Activated T-cell treated with anti-CD3 and anti-CD28 coated beads, Interleukin-2, amount 50 U/mL, for 72 hours (primary cell): ENCODE results near the gene KIF5A. TPM values are rescaled to one million over a fixed set of nuclear protein-coding genes. Genes with fewer than 3 reads are reported as not detected.
"Not testable (repeated sequence)": the region's sequence is repeated elsewhere in the genome, so short reads cannot be mapped to it uniquely, and the experiment has no call there.

ENCODE experiments used
- ATAC-seq, 2 donors: fragments of 150-1000 bp; cut with Tn5 transposase; replicated peaks in 1 of 2; 2 replicates each; pipeline ENCODE4 v1.10.0; 2021; ENCODE audit warnings: moderate library complexity in 2 of 2, mild to moderate bottlenecking in 1 of 2
- DNase-seq, 2 donors: peaks; one replicate each; pipeline ENCODE4 v3.0.0; 2021 to 2022; ENCODE audit warnings: mixed read lengths in 1 of 2
- H3K27ac Mint-ChIP-seq: one replicate; pipeline ENCODE4 v1.8.0; 2022; ENCODE audit warnings: mild to moderate bottlenecking, moderate library complexity, mixed read lengths
- H3K27me3 Mint-ChIP-seq: one replicate; pipeline ENCODE4 v1.8.0; 2022; ENCODE audit warnings: low read depth, mixed read lengths
- H3K36me3 Mint-ChIP-seq, 2 donors: one replicate each; pipeline ENCODE4 v1.8.0; 2022; ENCODE audit warnings: mixed read lengths in 2 of 2, mild to moderate bottlenecking in 1 of 2; ENCODE audit not compliant: insufficient read depth in 2 of 2
- H3K4me1 Mint-ChIP-seq: one replicate; pipeline ENCODE4 v1.8.0; 2022; ENCODE audit warnings: low read depth, mixed read lengths
- H3K4me3 Mint-ChIP-seq, 2 donors: one replicate each; pipeline ENCODE4 v1.8.0; 2022; ENCODE audit warnings: mild to moderate bottlenecking in 2 of 2, mixed read lengths in 2 of 2, moderate library complexity in 2 of 2
- H3K9me3 Mint-ChIP-seq, 2 donors: one replicate each; pipeline ENCODE4 v1.8.0; 2022; ENCODE audit warnings: mixed read lengths in 2 of 2
- total RNA-seq, 2 donors: library from RNA; stranded (reverse); gene quantifications; one replicate each; pipeline ENCODE4 v1.2.3, GENCODE V29; 2022

The KIF5A gene
- total RNA-seq, result 1 to 10 TPM; 3.2 to 5.9 TPM

DNA sequence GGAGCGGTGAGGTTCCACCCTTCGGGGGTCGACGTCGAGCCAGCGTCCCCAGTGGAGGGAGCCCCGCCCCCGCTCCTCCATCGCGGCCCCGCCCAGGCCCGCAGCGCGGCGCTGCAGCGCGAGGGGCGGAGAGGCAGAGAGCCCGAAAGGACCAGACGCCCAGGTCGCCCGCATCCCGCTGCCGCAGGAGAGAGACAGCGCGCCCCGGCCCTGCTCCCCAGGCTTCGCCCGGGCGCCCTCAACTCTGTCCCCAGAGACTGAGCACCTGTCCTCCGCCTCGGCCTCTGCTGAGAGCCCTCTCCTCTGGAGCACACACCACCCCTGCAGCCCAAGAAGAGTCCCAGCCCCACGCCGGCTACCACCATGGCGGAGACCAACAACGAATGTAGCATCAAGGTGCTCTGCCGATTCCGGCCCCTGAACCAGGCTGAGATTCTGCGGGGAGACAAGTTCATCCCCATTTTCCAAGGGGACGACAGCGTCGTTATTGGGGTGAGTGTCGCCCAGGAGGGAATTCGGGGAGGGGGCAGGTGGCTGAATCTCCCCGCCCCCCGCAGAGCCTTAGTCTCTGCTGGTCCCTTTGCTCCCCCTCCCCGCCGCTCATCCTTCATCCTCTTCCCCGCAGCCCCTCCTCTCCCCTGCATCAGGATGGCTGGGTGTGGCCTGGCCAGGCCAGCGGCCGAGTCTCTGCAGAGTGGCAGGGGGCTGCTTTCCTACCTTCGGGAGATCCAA lies at the start of gene KIF5A:
TSS of gene KIF5A (plus strand) at position 136 of the 732 bp plus-strand sequence. CDS start at position 364, 228 bp downstream.
- no peak within 1 kb of the TSS for H3K27ac Mint-ChIP-seq
- H3K9me3 Mint-ChIP-seq, result no peaks in the 10 kb centered on the region
- H3K27me3 Mint-ChIP-seq, result peaks cover 13% of the 10 kb centered on the region
- H3K36me3 Mint-ChIP-seq, result peaks cover 3 to 4% of the 10 kb centered on the region in 2 donors
- peak within 1 kb of the TSS; percentile 88 to 90 for H3K4me3 Mint-ChIP-seq
- H3K4me1 Mint-ChIP-seq, result peaks cover 58% of the 10 kb centered on the region
- DNase-seq, result peak; percentile 80 to 81
- ATAC-seq, result peak; percentile 67

GRCh38 chr12:57500213-57500612 lies 49.6 kb upstream of the KIF5A start:
- Mint-ChIP-seq H3K4me1 (peaks cover 11% of the 10 kb centered on the region), H3K9me3 (no peaks in the 10 kb centered on the region), H3K27ac (no peak overlapping the region), H3K4me3 (no peak overlapping the region), H3K36me3 (peaks cover 31 to 79% of the 10 kb centered on the region in 2 donors), H3K27me3 (no peaks in the 10 kb centered on the region)
- no peak for DNase-seq
- no peak for ATAC-seq

DNA sequence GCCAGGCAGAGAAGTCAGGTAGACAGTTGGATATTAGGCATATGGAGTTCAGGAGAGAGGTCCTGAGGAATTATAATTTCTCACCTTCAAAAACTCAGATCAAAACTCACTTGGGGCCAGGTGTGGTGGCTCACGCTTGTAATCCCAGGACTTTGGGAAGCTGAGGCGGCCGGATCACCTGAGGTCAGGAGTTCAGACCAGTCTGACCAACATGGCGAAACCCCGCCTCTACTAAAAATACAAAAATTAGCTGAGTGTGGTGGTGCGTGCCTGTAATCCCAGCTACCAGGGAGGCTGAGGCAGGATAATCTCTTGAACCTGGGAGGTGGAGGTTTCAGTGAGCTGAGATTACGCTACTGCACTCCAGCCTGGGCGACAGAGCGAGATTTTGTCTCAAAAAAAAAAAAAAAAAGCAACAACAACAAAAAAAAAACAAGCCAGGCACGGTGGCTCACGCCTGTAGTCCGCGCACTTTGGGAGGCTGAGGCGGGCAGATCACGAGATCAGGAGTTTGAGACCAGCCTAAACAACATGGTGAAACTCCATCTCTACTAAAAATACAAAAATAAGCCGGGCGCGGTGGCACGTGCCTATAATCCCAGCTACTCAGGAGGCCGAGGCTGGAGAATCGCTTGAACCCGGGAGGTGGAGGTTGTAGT lies 47.4 kb upstream of the KIF5A start:
- not testable (repeated sequence) for H3K4me3 Mint-ChIP-seq, H3K9me3 Mint-ChIP-seq, H3K4me1 Mint-ChIP-seq, H3K27ac Mint-ChIP-seq, H3K27me3 Mint-ChIP-seq, ATAC-seq, DNase-seq
- peaks cover 25 to 68% of the 10 kb centered on the region in 2 donors for H3K36me3 Mint-ChIP-seq

DNA sequence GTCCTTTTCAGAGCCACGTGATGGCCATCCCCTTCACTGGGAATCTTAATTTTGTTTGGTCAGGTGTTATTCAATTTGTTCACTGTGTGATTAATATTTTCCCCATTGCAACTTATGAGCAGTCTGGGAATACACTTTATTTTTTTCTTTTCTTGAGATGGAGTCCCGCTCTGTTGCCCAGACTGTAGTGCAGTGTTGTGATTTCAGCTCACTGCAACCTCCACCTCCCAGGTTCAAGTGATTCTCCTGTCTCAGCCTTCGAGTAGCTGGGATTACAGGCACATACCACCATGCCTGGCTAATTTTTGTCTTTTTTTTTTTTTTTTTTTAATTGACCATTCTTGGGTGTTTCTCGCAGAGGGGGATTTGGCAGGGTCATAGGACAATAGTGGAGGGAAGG lies 43.3 kb upstream of the KIF5A start:
- ATAC-seq, H3K9me3 Mint-ChIP-seq, H3K27ac Mint-ChIP-seq, DNase-seq, H3K27me3 Mint-ChIP-seq, H3K4me3 Mint-ChIP-seq, H3K4me1 Mint-ChIP-seq: not testable (repeated sequence)
- H3K36me3 Mint-ChIP-seq, result peaks cover 12 to 46% of the 10 kb centered on the region in 2 donors

GRCh38 chr12:57507796-57508195 lies 42.0 kb upstream of the KIF5A start:
- not testable (repeated sequence) for DNase-seq, ATAC-seq, H3K9me3 Mint-ChIP-seq, H3K27ac Mint-ChIP-seq, H3K4me1 Mint-ChIP-seq, H3K27me3 Mint-ChIP-seq, H3K4me3 Mint-ChIP-seq
- H3K36me3 Mint-ChIP-seq, result peaks cover 15 to 45% of the 10 kb centered on the region in 2 donors

DNA sequence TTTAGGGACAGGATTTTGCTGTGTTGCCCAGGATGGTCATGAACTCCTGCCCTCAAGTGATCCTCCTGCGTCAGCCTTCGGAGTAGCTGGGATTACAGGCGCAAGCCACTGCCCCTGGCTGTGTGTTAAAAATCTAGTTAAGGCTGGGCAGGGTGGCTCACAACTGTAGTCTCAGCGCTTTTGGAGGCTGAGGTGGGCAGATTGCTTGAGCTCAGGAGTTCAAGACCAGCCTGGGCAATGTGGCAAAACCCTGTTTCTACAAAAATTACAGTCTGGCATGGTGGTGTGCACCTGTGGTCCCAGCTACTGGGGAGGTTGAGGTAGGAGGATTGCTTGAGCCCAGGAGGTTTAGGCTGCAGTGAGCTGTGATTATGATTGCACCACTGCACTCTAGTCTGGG lies 38.7 kb upstream of the KIF5A start:
- no peak overlapping the region for H3K27ac Mint-ChIP-seq
- no peaks in the 10 kb centered on the region for H3K9me3 Mint-ChIP-seq
- H3K36me3 Mint-ChIP-seq, result peaks cover 15 to 30% of the 10 kb centered on the region in 2 donors
- peaks cover 9% of the 10 kb centered on the region for H3K4me1 Mint-ChIP-seq
- ATAC-seq (no peak), DNase-seq (no peak)
- no peaks in the 10 kb centered on the region for H3K27me3 Mint-ChIP-seq
- no peak overlapping the region for H3K4me3 Mint-ChIP-seq

GRCh38 chr12:57511588-57512325 lies 38.1 kb upstream of the KIF5A start:
- Mint-ChIP-seq H3K27me3 (no peaks in the 10 kb centered on the region), H3K36me3 (peaks cover 15 to 33% of the 10 kb centered on the region in 2 donors), H3K4me1 (peaks cover 9% of the 10 kb centered on the region), H3K4me3 (no peak overlapping the region), H3K27ac (peak overlapping the region; percentile 89), H3K9me3 (no peaks in the 10 kb centered on the region)
- peak in 1 of 2 donors; percentile 20 for ATAC-seq
- no peak for DNase-seq

GRCh38 chr12:57512665-57513064 lies 37.2 kb upstream of the KIF5A start:
- Mint-ChIP-seq H3K27ac (peak overlapping the region; percentile 89), H3K36me3 (peaks cover 18 to 41% of the 10 kb centered on the region in 2 donors), H3K4me1 (peaks cover 13% of the 10 kb centered on the region), H3K4me3 (no peak overlapping the region), H3K9me3 (no peaks in the 10 kb centered on the region), H3K27me3 (no peaks in the 10 kb centered on the region)
- no peak for DNase-seq
- no peak for ATAC-seq

GRCh38 chr12:57513266-57513665 lies 36.6 kb upstream of the KIF5A start:
- Mint-ChIP-seq H3K4me1 (peaks cover 19% of the 10 kb centered on the region), H3K36me3 (peaks cover 19 to 45% of the 10 kb centered on the region in 2 donors), H3K4me3 (no peak overlapping the region), H3K9me3 (no peaks in the 10 kb centered on the region), H3K27ac (peak overlapping the region; percentile 31), H3K27me3 (no peaks in the 10 kb centered on the region)
- ATAC-seq (no peak), DNase-seq (no peak)

- peaks cover 22 to 49% of the 10 kb centered on the region in 2 donors for H3K36me3 Mint-ChIP-seq
- H3K9me3 Mint-ChIP-seq, ATAC-seq: not testable (repeated sequence)
Measured at GRCh38 chr12:57513677-57514076, 36.2 kb upstream of the KIF5A start.

DNA sequence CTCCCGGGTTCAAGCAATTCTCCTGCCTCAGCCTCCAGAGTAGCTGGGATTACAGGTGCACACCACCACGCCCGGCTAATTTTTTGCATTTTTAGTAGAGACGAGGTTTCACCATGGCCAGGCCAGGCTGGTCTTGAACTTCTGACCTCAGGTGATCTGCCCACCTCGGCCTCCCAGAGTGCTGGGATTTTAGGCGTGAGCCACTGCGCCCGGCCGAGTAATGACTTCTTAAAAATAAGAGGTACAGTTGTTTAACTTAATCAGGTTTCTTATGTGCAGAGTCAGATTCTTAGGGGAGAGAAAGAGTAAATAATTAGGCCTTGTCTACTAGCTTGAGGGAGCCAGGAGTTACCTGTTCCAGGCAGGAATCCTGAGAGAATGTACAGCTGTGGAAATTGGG lies 35.6 kb upstream of the KIF5A start:
- H3K4me3 Mint-ChIP-seq, H3K9me3 Mint-ChIP-seq, H3K27me3 Mint-ChIP-seq, DNase-seq, ATAC-seq: not testable (repeated sequence)
- Mint-ChIP-seq H3K4me1 (peaks cover 28% of the 10 kb centered on the region), H3K36me3 (peaks cover 24 to 51% of the 10 kb centered on the region in 2 donors), H3K27ac (peak overlapping the region; percentile 71)

More at GRCh38 chr12:57513677-57514076, 36.2 kb upstream of the KIF5A start:
- not testable (repeated sequence) for H3K27me3 Mint-ChIP-seq, H3K4me3 Mint-ChIP-seq, DNase-seq, H3K27ac Mint-ChIP-seq
- peaks cover 23% of the 10 kb centered on the region for H3K4me1 Mint-ChIP-seq

- Mint-ChIP-seq H3K4me3 (no peak overlapping the region), H3K27me3 (no peaks in the 10 kb centered on the region)
- no peak for ATAC-seq
Measured at GRCh38 chr12:57514720-57515407, 35.0 kb upstream of the KIF5A start.

More at GRCh38 chr12:57514720-57515407, 35.0 kb upstream of the KIF5A start:
- H3K36me3 Mint-ChIP-seq, result peaks cover 23 to 50% of the 10 kb centered on the region in 2 donors
- no peaks in the 10 kb centered on the region for H3K9me3 Mint-ChIP-seq
- DNase-seq, result no peak
- peaks cover 30% of the 10 kb centered on the region for H3K4me1 Mint-ChIP-seq
- peak overlapping the region; percentile 99 for H3K27ac Mint-ChIP-seq
